H9 (cell line): ENCODE results near the gene IRAG1. TPM values are rescaled to one million over a fixed set of nuclear protein-coding genes. Genes with fewer than 3 reads are reported as not detected.

ENCODE experiments used
- DNase-seq: peaks from one replicate; pipeline ENCODE4 v3.0.0-alpha.2; 2017
- H2AFZ ChIP-seq: one replicate; pipeline ENCODE4 v1.6.1; 2013; ENCODE audit warnings: mild to moderate bottlenecking, low read length, control low read depth, moderate library complexity
- H2AK5ac ChIP-seq: 2 replicates; pipeline ENCODE4 v1.6.1; 2013; ENCODE audit warnings: low read length, control low read depth, mixed read lengths; ENCODE audit not compliant: insufficient read length
- H2BK120ac ChIP-seq: one replicate; pipeline ENCODE4 v1.6.1; 2013; ENCODE audit warnings: low read depth, mild to moderate bottlenecking, low read length, control low read depth, inconsistent platforms; ENCODE audit not compliant: poor library complexity, severe bottlenecking
- H2BK12ac ChIP-seq: 2 replicates; pipeline ENCODE4 v1.6.1; 2013; ENCODE audit warnings: low read length, control low read depth, mixed read lengths, low read depth; ENCODE audit not compliant: insufficient read length
- H2BK15ac ChIP-seq: 2 replicates; pipeline ENCODE4 v1.6.1; 2013; ENCODE audit warnings: low read depth, low read length, control low read depth
- H2BK20ac ChIP-seq: one replicate; pipeline ENCODE4 v1.6.1; 2013; ENCODE audit warnings: low read depth, mild to moderate bottlenecking, low read length, control low read depth, inconsistent platforms; ENCODE audit not compliant: poor library complexity, severe bottlenecking
- H2BK5ac ChIP-seq: 2 replicates; pipeline ENCODE4 v1.6.1; 2013; ENCODE audit warnings: low read length, control low read depth, mixed read lengths; ENCODE audit not compliant: insufficient read length
- H3K14ac ChIP-seq: 2 replicates; pipeline ENCODE4 v1.6.1; 2013; ENCODE audit warnings: low read length, control low read depth; ENCODE audit not compliant: insufficient read depth
- H3K18ac ChIP-seq: 2 replicates; pipeline ENCODE4 v1.6.1; 2013; ENCODE audit warnings: low read depth, mild to moderate bottlenecking, mixed read lengths, low read length, control low read depth; ENCODE audit not compliant: insufficient read length
- H3K23ac ChIP-seq: 2 replicates; pipeline ENCODE4 v1.6.1; 2013; ENCODE audit warnings: low read length, control low read depth, mixed read lengths, low read depth; ENCODE audit not compliant: insufficient read length
- H3K23me2 ChIP-seq: 2 replicates; pipeline ENCODE4 v1.6.1; 2013; ENCODE audit warnings: low read depth, mild to moderate bottlenecking, mixed read lengths, low read length, control low read depth; ENCODE audit not compliant: insufficient read length, poor library complexity, severe bottlenecking
- H3K27ac ChIP-seq: 2 replicates; pipeline ENCODE4 v1.5.1; 2013; ENCODE audit warnings: low read length, control low read depth, mixed read lengths, low read depth; ENCODE audit not compliant: insufficient read length
- H3K27me3 ChIP-seq: 2 replicates; pipeline ENCODE4 v1.6.1; 2013; ENCODE audit warnings: low read length, control low read depth, inconsistent platforms; ENCODE audit not compliant: insufficient read depth
- H3K4ac ChIP-seq: 2 replicates; pipeline ENCODE4 v1.6.1; 2013; ENCODE audit warnings: low read depth, mild to moderate bottlenecking, control low read depth, inconsistent platforms, low read length, moderate library complexity
- H3K4me1 ChIP-seq: 2 replicates; pipeline ENCODE4 v1.6.1; 2013; ENCODE audit warnings: low read length, control low read depth, inconsistent platforms; ENCODE audit not compliant: insufficient read depth
- H3K4me2 ChIP-seq: 2 replicates; pipeline ENCODE4 v1.6.1; 2013; ENCODE audit warnings: low read length, control low read depth, mixed read lengths; ENCODE audit not compliant: insufficient read length, insufficient read depth
- H3K56ac ChIP-seq: 2 replicates; pipeline ENCODE4 v1.6.1; 2013; ENCODE audit warnings: low read depth, mild to moderate bottlenecking, mixed read lengths, low read length, control low read depth; ENCODE audit not compliant: insufficient read length
- H3K79me1 ChIP-seq: 2 replicates; pipeline ENCODE4 v1.6.1; 2013; ENCODE audit warnings: low read depth, mild to moderate bottlenecking, moderate library complexity, low read length, control low read depth, inconsistent platforms; ENCODE audit not compliant: insufficient read depth, poor library complexity, severe bottlenecking
- H3K79me2 ChIP-seq: 2 replicates; pipeline ENCODE4 v1.6.1; 2013; ENCODE audit warnings: low read length, control low read depth, inconsistent platforms; ENCODE audit not compliant: insufficient read depth
- H3K9ac ChIP-seq: 2 replicates; pipeline ENCODE4 v1.6.1; 2013; ENCODE audit warnings: low read length, control low read depth, mixed read lengths; ENCODE audit not compliant: insufficient read length; ENCODE audit errors: extremely low read depth
- H3K9me3 ChIP-seq: one replicate; pipeline ENCODE4 v1.6.1; 2013; ENCODE audit warnings: low read depth, low read length, inconsistent platforms; ENCODE audit not compliant: control insufficient read depth
- H3T11ph ChIP-seq: one replicate; pipeline ENCODE4 v1.6.1; 2013; ENCODE audit warnings: mild to moderate bottlenecking, low read length, control low read depth, inconsistent platforms
- H4K20me1 ChIP-seq: one replicate; pipeline ENCODE4 v1.6.1; 2013; ENCODE audit not compliant: control insufficient read depth, insufficient read length, insufficient read depth
- H4K5ac ChIP-seq: 2 replicates; pipeline ENCODE4 v1.6.1; 2013; ENCODE audit warnings: low read depth, mild to moderate bottlenecking, mixed read lengths, low read length, control low read depth; ENCODE audit not compliant: insufficient read length
- H4K8ac ChIP-seq: replicated peaks from 2 replicates; pipeline ENCODE4 v1.6.1; 2013; ENCODE audit warnings: low read length, control low read depth, mixed read lengths, low read depth; ENCODE audit not compliant: insufficient read length
- H4K91ac ChIP-seq: 2 replicates; pipeline ENCODE4 v1.6.1; 2013; ENCODE audit warnings: low read depth, mild to moderate bottlenecking, moderate library complexity, mixed read lengths, low read length, control low read depth; ENCODE audit not compliant: insufficient read length
- H3K27ac Mint-ChIP-seq, 3 experiments: 2 replicates in 2 of 3; 3 replicates in 1 of 3; pipeline ENCODE4 v1.8.0; 2020 to 2021; ENCODE audit warnings: mixed read lengths in 3 of 3, mild to moderate bottlenecking in 1 of 3, moderate library complexity in 1 of 3
- H3K27me3 Mint-ChIP-seq: 2 replicates; pipeline ENCODE4 v1.8.0; 2021; ENCODE audit warnings: low read depth, mild to moderate bottlenecking, moderate library complexity, mixed read lengths
- H3K36me3 Mint-ChIP-seq, 3 experiments: 2 replicates in 2 of 3; 3 replicates in 1 of 3; pipeline ENCODE4 v1.8.0; 2020 to 2021; ENCODE audit warnings: low read depth in 3 of 3, mixed read lengths in 3 of 3; ENCODE audit not compliant: insufficient read depth in 1 of 3
- H3K4me1 Mint-ChIP-seq, 2 experiments: 2 replicates each; pipeline ENCODE4 v1.8.0; 2020; ENCODE audit warnings: mixed read lengths in 2 of 2
- H3K4me3 Mint-ChIP-seq, 2 experiments: 2 replicates in 1 of 2; 3 replicates in 1 of 2; pipeline ENCODE4 v1.8.0; 2020 to 2021; ENCODE audit warnings: mild to moderate bottlenecking in 2 of 2, mixed read lengths in 2 of 2, moderate library complexity in 1 of 2
- H3K9me3 Mint-ChIP-seq, 2 experiments: 2 replicates in 1 of 2; 3 replicates in 1 of 2; pipeline ENCODE4 v1.8.0; 2020; ENCODE audit warnings: mild to moderate bottlenecking in 2 of 2, mixed read lengths in 2 of 2, moderate library complexity in 1 of 2
- WGBS: extraction: QIAGEN DNeasy Blood & Tissue Kit; methylation state at CpG from one replicate; pipeline ENCODE4 v1.1.7; 2013; ENCODE audit warnings: missing lambda C conversion rate, low lambda C conversion rate, mixed read lengths; ENCODE audit not compliant: insufficient read length; ENCODE audit errors: extremely low coverage; 5-methylcytosine and 5-hydroxymethylcytosine counted together
- total RNA-seq: library from RNA; stranded (reverse); gene quantifications from 2 replicates; pipeline ENCODE4 v1.2.1, GENCODE V29; 2021
- TF ChIP-seq, protein P1 (sequence below): fragments of 200-600 bp; sonication (generic); conservative IDR thresholded peaks from 3 replicates; pipeline ENCODE4 v1.8.0; 2021; ENCODE audit warnings: antibody characterized with exemption, mild to moderate bottlenecking

IRAG1 gene
- total RNA-seq, 1 experiment from 2014 or later: 2.4 TPM

DNA sequence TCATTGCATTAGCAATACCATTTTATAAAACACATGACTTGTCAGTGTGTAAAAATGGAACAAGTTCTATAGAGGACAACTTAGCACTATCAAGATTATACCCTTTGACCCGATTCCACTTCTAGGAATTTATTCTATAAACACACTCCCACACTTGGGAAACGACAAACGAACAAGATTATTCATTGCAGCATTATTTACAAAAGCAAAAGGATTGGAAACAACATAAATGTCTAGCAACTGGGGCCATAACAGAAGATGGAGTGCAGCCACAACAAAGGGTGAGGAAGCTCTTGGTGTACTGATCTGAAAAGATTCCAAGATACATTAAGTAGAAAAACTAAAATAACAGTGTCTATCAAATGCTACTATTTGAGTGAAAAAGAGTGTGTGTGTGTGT lies 2.3 kb upstream of the IRAG1 start:
- Histone ChIP-seq H2BK15ac (no peak overlapping the region), H2AK5ac (no peak overlapping the region), H3T11ph (no peak overlapping the region), H3K27ac (no peak overlapping the region), H3K27me3 (no peaks in the 10 kb centered on the region), H3K18ac (no peak overlapping the region), H3K14ac (no peak overlapping the region), H2BK5ac (no peak overlapping the region), H3K79me1 (no peaks in the 10 kb centered on the region), H3K23me2 (no peaks in the 10 kb centered on the region), H2BK20ac (no peak overlapping the region), H4K5ac (no peak overlapping the region), H2BK12ac (no peak overlapping the region), H3K79me2 (no peaks in the 10 kb centered on the region), H3K56ac (no peak overlapping the region), H2AFZ (no peak overlapping the region), H3K4me1 (no peaks in the 10 kb centered on the region), H3K4me2 (no peak overlapping the region), H2BK120ac (no peak overlapping the region), H3K9me3 (no peaks in the 10 kb centered on the region), H4K8ac (no peak overlapping the region), H4K91ac (no peak overlapping the region), H3K4ac (no peak overlapping the region), H3K23ac (no peak overlapping the region), H4K20me1 (no peaks in the 10 kb centered on the region), H3K9ac (no peak overlapping the region)
- peaks cover 8 to 15% of the 10 kb centered on the region in 2 experiments for H3K4me1 Mint-ChIP-seq
- H3K9me3 Mint-ChIP-seq: peaks cover 10 to 20% of the 10 kb centered on the region in 2 experiments; a peak in 4 of 5 replicates
- no peak overlapping the region for H3K27ac Mint-ChIP-seq
- H3K36me3 Mint-ChIP-seq: peaks cover 4 to 17% (median 12%) of the 10 kb centered on the region in 3 experiments
- no peaks in the 10 kb centered on the region for H3K27me3 Mint-ChIP-seq
- no peak overlapping the region for H3K4me3 Mint-ChIP-seq
- TF ChIP-seq, protein P1, sequence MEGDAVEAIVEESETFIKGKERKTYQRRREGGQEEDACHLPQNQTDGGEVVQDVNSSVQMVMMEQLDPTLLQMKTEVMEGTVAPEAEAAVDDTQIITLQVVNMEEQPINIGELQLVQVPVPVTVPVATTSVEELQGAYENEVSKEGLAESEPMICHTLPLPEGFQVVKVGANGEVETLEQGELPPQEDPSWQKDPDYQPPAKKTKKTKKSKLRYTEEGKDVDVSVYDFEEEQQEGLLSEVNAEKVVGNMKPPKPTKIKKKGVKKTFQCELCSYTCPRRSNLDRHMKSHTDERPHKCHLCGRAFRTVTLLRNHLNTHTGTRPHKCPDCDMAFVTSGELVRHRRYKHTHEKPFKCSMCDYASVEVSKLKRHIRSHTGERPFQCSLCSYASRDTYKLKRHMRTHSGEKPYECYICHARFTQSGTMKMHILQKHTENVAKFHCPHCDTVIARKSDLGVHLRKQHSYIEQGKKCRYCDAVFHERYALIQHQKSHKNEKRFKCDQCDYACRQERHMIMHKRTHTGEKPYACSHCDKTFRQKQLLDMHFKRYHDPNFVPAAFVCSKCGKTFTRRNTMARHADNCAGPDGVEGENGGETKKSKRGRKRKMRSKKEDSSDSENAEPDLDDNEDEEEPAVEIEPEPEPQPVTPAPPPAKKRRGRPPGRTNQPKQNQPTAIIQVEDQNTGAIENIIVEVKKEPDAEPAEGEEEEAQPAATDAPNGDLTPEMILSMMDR: no peak
- DNase-seq: no peak
- no CpG with 5 or more reads among the region's 3 CpGs for WGBS
